ENCODE data around the gene MYBBP1A.

DNA sequence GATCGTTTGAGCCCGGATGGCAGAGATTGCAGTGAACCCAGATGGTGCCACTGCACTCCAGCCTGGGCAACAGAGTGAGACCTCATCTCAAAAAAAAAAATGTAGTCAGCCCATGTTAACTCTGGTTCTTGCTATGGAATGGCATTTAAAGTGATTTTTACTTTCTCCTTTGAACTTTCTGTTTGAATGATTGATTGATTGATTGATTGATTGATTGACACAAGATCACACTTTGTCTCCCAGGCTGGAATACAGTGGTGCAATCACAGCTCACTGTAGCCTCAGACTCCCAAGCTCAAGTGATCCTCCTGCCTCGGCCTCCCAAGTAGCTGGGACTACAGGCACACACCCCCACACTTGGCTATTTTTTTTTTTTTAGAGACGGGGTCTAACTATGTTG lies 46.1 kb upstream of the MYBBP1A start:
- TF ChIP-seq, protein P1, sequence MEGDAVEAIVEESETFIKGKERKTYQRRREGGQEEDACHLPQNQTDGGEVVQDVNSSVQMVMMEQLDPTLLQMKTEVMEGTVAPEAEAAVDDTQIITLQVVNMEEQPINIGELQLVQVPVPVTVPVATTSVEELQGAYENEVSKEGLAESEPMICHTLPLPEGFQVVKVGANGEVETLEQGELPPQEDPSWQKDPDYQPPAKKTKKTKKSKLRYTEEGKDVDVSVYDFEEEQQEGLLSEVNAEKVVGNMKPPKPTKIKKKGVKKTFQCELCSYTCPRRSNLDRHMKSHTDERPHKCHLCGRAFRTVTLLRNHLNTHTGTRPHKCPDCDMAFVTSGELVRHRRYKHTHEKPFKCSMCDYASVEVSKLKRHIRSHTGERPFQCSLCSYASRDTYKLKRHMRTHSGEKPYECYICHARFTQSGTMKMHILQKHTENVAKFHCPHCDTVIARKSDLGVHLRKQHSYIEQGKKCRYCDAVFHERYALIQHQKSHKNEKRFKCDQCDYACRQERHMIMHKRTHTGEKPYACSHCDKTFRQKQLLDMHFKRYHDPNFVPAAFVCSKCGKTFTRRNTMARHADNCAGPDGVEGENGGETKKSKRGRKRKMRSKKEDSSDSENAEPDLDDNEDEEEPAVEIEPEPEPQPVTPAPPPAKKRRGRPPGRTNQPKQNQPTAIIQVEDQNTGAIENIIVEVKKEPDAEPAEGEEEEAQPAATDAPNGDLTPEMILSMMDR (IDR thresholded peaks at IDR 0.05) = no peak
- no peak for TF ChIP-seq POLR2A (IDR thresholded peaks at IDR 0.05)
